WERI-Rb-1 (cell line): ENCODE results near the gene ATP2A1.
"Not testable (repeated sequence)": the region's sequence is repeated elsewhere in the genome, so short reads cannot be mapped to it uniquely, and the experiment has no call there.

Experiments used
- DNase-seq: peaks from one replicate; pipeline ENCODE4 v3.0.0-alpha.2; 2020
- H3K27ac ChIP-seq: fragments of 250-450 bp; sonication (Bioruptor Pico); 2 replicates; pipeline ENCODE4 v1.5.1; 2020; ENCODE audit warnings: mild to moderate bottlenecking, moderate library complexity
- H3K27me3 ChIP-seq: fragments of 250-450 bp; sonication (Bioruptor Pico); 2 replicates; pipeline ENCODE4 v1.5.1; 2021; ENCODE audit warnings: mild to moderate bottlenecking, low read depth, moderate library complexity; ENCODE audit not compliant: insufficient read depth, severe bottlenecking
- H3K36me3 ChIP-seq: fragments of 250-450 bp; sonication (Bioruptor Pico); 2 replicates; pipeline ENCODE4 v1.5.1; 2020; ENCODE audit warnings: mild to moderate bottlenecking, moderate library complexity
- H3K4me3 ChIP-seq: 2 replicates; pipeline ENCODE4 v1.5.1; 2011; ENCODE audit warnings: low read depth, mild to moderate bottlenecking, control low read depth, low read length
- H3K9me3 ChIP-seq: fragments of 250-450 bp; sonication (Bioruptor Pico); 2 replicates; pipeline ENCODE4 v1.5.1; 2021; ENCODE audit warnings: mild to moderate bottlenecking, moderate library complexity; ENCODE audit not compliant: severe bottlenecking
- CTCF ChIP-seq: IDR thresholded peaks from 2 replicates; pipeline ENCODE4 v1.5.1; 2011; ENCODE audit warnings: low read depth, mild to moderate bottlenecking, control low read depth, inconsistent platforms, low read length

ATP2A1 gene

GRCh38 chr16:28865001-28865688 is 13.1 kb upstream of the ATP2A1 start:
- no peak for DNase-seq
- H3K4me3 ChIP-seq = no peak overlapping the region
- H3K36me3 ChIP-seq = peaks cover 38% of the 10 kb centered on the region
- no peak overlapping the region for H3K27ac ChIP-seq
- no peaks in the 10 kb centered on the region for H3K9me3 ChIP-seq
- no peaks in the 10 kb centered on the region for H3K27me3 ChIP-seq
- no peak for TF ChIP-seq CTCF

GRCh38 chr16:28865722-28866453 is 12.4 kb upstream of the ATP2A1 start:
- peaks cover 43% of the 10 kb centered on the region for H3K36me3 ChIP-seq
- no peak overlapping the region for H3K27ac ChIP-seq
- no peaks in the 10 kb centered on the region for H3K27me3 ChIP-seq
- H3K9me3 ChIP-seq = no peaks in the 10 kb centered on the region
- no peak for DNase-seq
- TF ChIP-seq CTCF = no peak
- H3K4me3 ChIP-seq = no peak overlapping the region

GRCh38 chr16:28866454-28866804 is 11.9 kb upstream of the ATP2A1 start:
- DNase-seq = no peak
- H3K27me3 ChIP-seq = no peaks in the 10 kb centered on the region
- H3K4me3 ChIP-seq = no peak overlapping the region
- H3K36me3 ChIP-seq = peaks cover 48% of the 10 kb centered on the region
- no peaks in the 10 kb centered on the region for H3K9me3 ChIP-seq
- no peak overlapping the region for H3K27ac ChIP-seq
- no peak for TF ChIP-seq CTCF

- TF ChIP-seq CTCF = no peak
- no peaks in the 10 kb centered on the region for H3K9me3 ChIP-seq
- H3K27me3 ChIP-seq = no peaks in the 10 kb centered on the region
- no peak for DNase-seq
- H3K4me3 ChIP-seq = no peak overlapping the region
- peaks cover 50% of the 10 kb centered on the region for H3K36me3 ChIP-seq
- H3K27ac ChIP-seq = no peak overlapping the region
Observed at GRCh38 chr16:28867241-28867640, 11.0 kb upstream of the ATP2A1 start.

- H3K27me3 ChIP-seq, H3K9me3 ChIP-seq, DNase-seq, H3K4me3 ChIP-seq, H3K27ac ChIP-seq: not testable (repeated sequence)
- peaks cover 52% of the 10 kb centered on the region for H3K36me3 ChIP-seq
Observed at GRCh38 chr16:28867646-28868045, 10.6 kb upstream of the ATP2A1 start.

- no peaks in the 10 kb centered on the region for H3K27me3 ChIP-seq
- H3K36me3 ChIP-seq = peaks cover 62% of the 10 kb centered on the region
- TF ChIP-seq CTCF = no peak
- no peak for DNase-seq
- no peak overlapping the region for H3K27ac ChIP-seq
- no peak overlapping the region for H3K4me3 ChIP-seq
- H3K9me3 ChIP-seq = no peaks in the 10 kb centered on the region
Observed at GRCh38 chr16:28869201-28869600, 9.1 kb upstream of the ATP2A1 start.
